ENCODE data around the gene GPD1L. TPM values are rescaled to one million over a fixed set of nuclear protein-coding genes. Genes with fewer than 3 reads are reported as not detected.

GPD1L gene
- total RNA-seq, 1 donor from 2014 or later, result 9.1 TPM

GRCh38 chr3:32132706-32133105, 26.3 kb downstream of the GPD1L start:
- no peak for DNase-seq
- H3K36me3 Mint-ChIP-seq (ENCODE audit: unreplicated experiment), result no peaks in the 10 kb centered on the region
- no peak overlapping the region for H3K27ac Mint-ChIP-seq (ENCODE audit: unreplicated experiment)

DNA sequence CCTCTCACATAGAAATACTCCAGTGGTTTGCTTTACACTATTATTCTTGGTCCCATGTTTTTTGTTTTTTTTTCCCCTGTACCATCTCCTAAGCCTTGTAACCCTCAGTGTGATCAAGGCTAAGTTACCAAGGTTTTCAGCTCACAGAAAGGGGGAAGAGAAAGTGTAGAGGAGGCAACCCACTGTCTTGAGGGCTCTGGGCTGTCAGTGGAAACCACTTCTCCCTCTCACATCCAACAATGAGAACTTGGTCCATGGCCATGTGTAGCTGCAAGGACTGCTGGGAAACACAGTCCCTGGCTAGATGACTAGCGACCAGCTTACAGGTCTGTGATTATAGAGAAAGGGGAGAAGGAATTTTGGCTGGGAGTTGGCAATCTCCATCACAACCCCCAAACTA, 30.3 kb downstream of the GPD1L start:
- H3K9me3 Mint-ChIP-seq (ENCODE audit: unreplicated experiment), result no peaks in the 10 kb centered on the region
- DNase-seq, result no peak
- TF ChIP-seq, protein P1, sequence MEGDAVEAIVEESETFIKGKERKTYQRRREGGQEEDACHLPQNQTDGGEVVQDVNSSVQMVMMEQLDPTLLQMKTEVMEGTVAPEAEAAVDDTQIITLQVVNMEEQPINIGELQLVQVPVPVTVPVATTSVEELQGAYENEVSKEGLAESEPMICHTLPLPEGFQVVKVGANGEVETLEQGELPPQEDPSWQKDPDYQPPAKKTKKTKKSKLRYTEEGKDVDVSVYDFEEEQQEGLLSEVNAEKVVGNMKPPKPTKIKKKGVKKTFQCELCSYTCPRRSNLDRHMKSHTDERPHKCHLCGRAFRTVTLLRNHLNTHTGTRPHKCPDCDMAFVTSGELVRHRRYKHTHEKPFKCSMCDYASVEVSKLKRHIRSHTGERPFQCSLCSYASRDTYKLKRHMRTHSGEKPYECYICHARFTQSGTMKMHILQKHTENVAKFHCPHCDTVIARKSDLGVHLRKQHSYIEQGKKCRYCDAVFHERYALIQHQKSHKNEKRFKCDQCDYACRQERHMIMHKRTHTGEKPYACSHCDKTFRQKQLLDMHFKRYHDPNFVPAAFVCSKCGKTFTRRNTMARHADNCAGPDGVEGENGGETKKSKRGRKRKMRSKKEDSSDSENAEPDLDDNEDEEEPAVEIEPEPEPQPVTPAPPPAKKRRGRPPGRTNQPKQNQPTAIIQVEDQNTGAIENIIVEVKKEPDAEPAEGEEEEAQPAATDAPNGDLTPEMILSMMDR (IDR thresholded peaks at IDR 0.05; ENCODE audit: partially characterized antibody, unreplicated experiment), result no peak
- no peak overlapping the region for H3K4me3 Mint-ChIP-seq (ENCODE audit: unreplicated experiment)
- H3K27me3 Mint-ChIP-seq (ENCODE audit: unreplicated experiment), result no peaks in the 10 kb centered on the region
- H3K4me1 Mint-ChIP-seq (ENCODE audit: low read depth, unreplicated experiment), result no peaks in the 10 kb centered on the region
- no peak overlapping the region for H3K27ac Mint-ChIP-seq (ENCODE audit: unreplicated experiment)
- no peaks in the 10 kb centered on the region for H3K36me3 Mint-ChIP-seq (ENCODE audit: unreplicated experiment)

More at GRCh38 chr3:32132706-32133105, 26.3 kb downstream of the GPD1L start:
- TF ChIP-seq, protein P1 (IDR thresholded peaks at IDR 0.05; ENCODE audit: partially characterized antibody, unreplicated experiment), result no peak
- H3K4me1 Mint-ChIP-seq (ENCODE audit: low read depth, unreplicated experiment), result no peaks in the 10 kb centered on the region
- no peaks in the 10 kb centered on the region for H3K27me3 Mint-ChIP-seq (ENCODE audit: unreplicated experiment)
- H3K9me3 Mint-ChIP-seq (ENCODE audit: unreplicated experiment), result no peaks in the 10 kb centered on the region
- no peak overlapping the region for H3K4me3 Mint-ChIP-seq (ENCODE audit: unreplicated experiment)

DNA sequence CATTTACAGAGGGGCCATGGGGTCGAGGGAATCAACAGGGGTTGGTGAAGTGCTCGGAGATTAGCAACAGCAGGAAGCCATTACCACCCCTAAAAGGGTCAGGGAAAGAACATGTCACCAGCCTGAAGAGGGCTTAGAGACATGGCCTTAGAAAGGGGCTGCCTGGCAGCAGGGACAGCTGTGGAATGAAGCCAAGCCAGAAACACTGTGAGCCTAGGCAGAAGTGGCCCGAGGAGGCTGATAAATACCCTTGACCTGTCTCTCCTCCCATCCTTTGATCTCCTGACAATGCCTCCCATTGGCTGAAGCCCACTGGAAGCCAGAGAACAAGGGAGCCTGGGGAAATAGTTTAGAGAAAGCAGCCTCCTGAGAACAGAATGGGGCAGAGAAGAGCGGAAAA, 31.4 kb downstream of the GPD1L start:
- H3K9me3 Mint-ChIP-seq (ENCODE audit: unreplicated experiment), result no peaks in the 10 kb centered on the region
- H3K4me3 Mint-ChIP-seq (ENCODE audit: unreplicated experiment), result no peak overlapping the region
- TF ChIP-seq, protein P1 (IDR thresholded peaks at IDR 0.05; ENCODE audit: partially characterized antibody, unreplicated experiment), result no peak
- H3K27ac Mint-ChIP-seq (ENCODE audit: unreplicated experiment), result no peak overlapping the region
- DNase-seq, result no peak
- H3K27me3 Mint-ChIP-seq (ENCODE audit: unreplicated experiment), result no peaks in the 10 kb centered on the region
- H3K4me1 Mint-ChIP-seq (ENCODE audit: low read depth, unreplicated experiment), result no peaks in the 10 kb centered on the region
- H3K36me3 Mint-ChIP-seq (ENCODE audit: unreplicated experiment), result no peaks in the 10 kb centered on the region

DNA sequence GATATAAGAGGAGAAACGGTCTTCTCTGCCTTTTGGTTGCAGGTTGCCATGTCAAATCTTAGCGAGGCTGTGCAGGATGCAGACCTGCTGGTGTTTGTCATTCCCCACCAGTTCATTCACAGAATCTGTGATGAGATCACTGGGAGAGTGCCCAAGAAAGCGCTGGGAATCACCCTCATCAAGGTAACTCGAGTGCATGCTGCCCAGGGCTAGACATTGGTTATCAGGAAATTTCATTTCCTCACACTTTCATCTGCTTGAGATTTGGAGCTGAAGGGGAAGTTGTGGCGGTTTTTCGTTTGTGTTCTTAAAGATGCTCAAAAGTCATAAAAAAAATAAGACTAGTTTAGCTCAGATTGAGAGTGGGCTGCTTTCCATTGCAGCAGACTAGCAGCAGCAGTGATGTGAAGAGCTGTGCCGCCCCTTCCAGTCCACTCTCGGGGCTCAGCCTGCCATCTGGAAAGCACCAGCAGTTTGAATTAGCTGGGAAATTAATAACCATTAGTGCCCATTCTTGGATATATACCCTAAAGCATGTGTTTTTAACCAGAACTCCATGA, 32.2 kb downstream of the GPD1L start:
- Mint-ChIP-seq H3K36me3 (ENCODE audit: unreplicated experiment) (no peaks in the 10 kb centered on the region), H3K27me3 (ENCODE audit: unreplicated experiment) (no peaks in the 10 kb centered on the region), H3K27ac (ENCODE audit: unreplicated experiment) (no peak overlapping the region), H3K4me3 (ENCODE audit: unreplicated experiment) (no peak overlapping the region), H3K9me3 (ENCODE audit: unreplicated experiment) (no peaks in the 10 kb centered on the region), H3K4me1 (ENCODE audit: low read depth, unreplicated experiment) (no peaks in the 10 kb centered on the region)
- TF ChIP-seq, protein P1 (IDR thresholded peaks at IDR 0.05; ENCODE audit: partially characterized antibody, unreplicated experiment), result no peak
- no peak for DNase-seq

DNA sequence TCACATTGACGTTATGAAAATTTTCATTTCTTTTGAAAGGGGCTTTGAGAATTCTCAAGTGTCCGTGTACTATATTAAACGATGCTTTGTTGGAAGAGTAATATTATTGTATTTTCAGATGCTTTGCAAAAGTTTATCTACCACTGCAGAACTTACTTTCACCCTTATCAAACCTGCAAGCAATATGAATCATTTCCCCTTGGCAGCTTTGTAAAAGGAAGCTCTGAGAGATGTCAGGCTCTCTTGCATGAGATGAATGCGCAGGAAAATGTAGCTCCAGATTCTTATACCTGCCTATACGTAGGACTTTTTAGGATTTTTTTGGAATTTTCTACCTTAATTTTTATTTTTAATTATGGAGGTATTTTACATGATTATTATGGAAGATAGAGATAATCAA, 34.5 kb downstream of the GPD1L start:
- Mint-ChIP-seq H3K36me3 (ENCODE audit: unreplicated experiment) (no peaks in the 10 kb centered on the region), H3K27me3 (ENCODE audit: unreplicated experiment) (no peaks in the 10 kb centered on the region), H3K9me3 (ENCODE audit: unreplicated experiment) (no peaks in the 10 kb centered on the region), H3K4me3 (ENCODE audit: unreplicated experiment) (no peak overlapping the region), H3K4me1 (ENCODE audit: low read depth, unreplicated experiment) (no peaks in the 10 kb centered on the region), H3K27ac (ENCODE audit: unreplicated experiment) (no peak overlapping the region)
- DNase-seq, result no peak
- TF ChIP-seq, protein P1 (IDR thresholded peaks at IDR 0.05; ENCODE audit: partially characterized antibody, unreplicated experiment), result no peak
